ENCODE measurements around the gene KCTD15. TPM values are rescaled to one million over a fixed set of nuclear protein-coding genes. Genes with fewer than 3 reads are reported as not detected.

The KCTD15 gene
- total RNA-seq, 2 donors from 2014 or later: 36.6 to 61.8 TPM

- Histone ChIP-seq H3K27ac (ENCODE audit: low read depth, low read length) (no peak overlapping the region), H3K36me3 (ENCODE audit: control insufficient read depth, insufficient read depth, low read length) (peaks cover 89% of the 10 kb centered on the region), H3K4me1 (ENCODE audit: control insufficient read depth, insufficient read depth, low read length) (peaks cover 11% of the 10 kb centered on the region), H3K9me3 (ENCODE audit: control insufficient read depth, low read length) (no peaks in the 10 kb centered on the region), H3K27me3 (ENCODE audit: control insufficient read depth, insufficient read depth, low read length, poor library complexity, severe bottlenecking) (no peaks in the 10 kb centered on the region), H3K4me3 (ENCODE audit: low read length) (no peak overlapping the region), H3K9ac (ENCODE audit: extremely low read depth, low read length, poor library complexity, severe bottlenecking) (no peak overlapping the region)
- WGBS, 2 experiments (ENCODE audit: insufficient coverage in 1 of 2, insufficient read length in 1 of 2): 92% methylated on average over 3 of the region's 3 CpGs; no CpG with 5 or more reads in 1 of the 2 experiments
- Mint-ChIP-seq H3K36me3 (ENCODE audit: low read depth) (peaks cover 76% of the 10 kb centered on the region), H3K27me3 (ENCODE audit: insufficient read depth) (no peaks in the 10 kb centered on the region), H3K4me1 (peaks cover 10% of the 10 kb centered on the region), H3K27ac (no peak overlapping the region), H3K9me3 (no peaks in the 10 kb centered on the region), H3K4me3 (no peak overlapping the region)
- TF ChIP-seq CTCF (conservative IDR thresholded peaks at IDR 0.05): no peak
- no peak for DNase-seq
These were observed 8.6 kb downstream of the KCTD15 start for GRCh38 chr19:33805313-33805712.

GRCh38 chr19:33805840-33806433, 9.3 kb downstream of the KCTD15 start:
- 95% methylated on average over 9 of the region's 9 CpGs; no CpG with 5 or more reads in 1 of the 2 experiments for WGBS, 2 experiments (ENCODE audit: insufficient coverage in 1 of 2, insufficient read length in 1 of 2)
- no peak overlapping the region for H3K4me3 Mint-ChIP-seq
- peak overlapping the region; percentile 6 for H3K27ac Mint-ChIP-seq

GRCh38 chr19:33806434-33806881, 9.8 kb downstream of the KCTD15 start:
- 95 to 98% methylated on average over 5 to 8 of the region's 8 CpGs for WGBS, 2 experiments (ENCODE audit: insufficient coverage in 1 of 2, insufficient read length in 1 of 2)
- Histone ChIP-seq H3K27ac (ENCODE audit: low read depth, low read length) (no peak overlapping the region), H3K36me3 (ENCODE audit: control insufficient read depth, insufficient read depth, low read length) (peaks cover 87% of the 10 kb centered on the region), H3K9ac (ENCODE audit: extremely low read depth, low read length, poor library complexity, severe bottlenecking) (no peak overlapping the region), H3K4me1 (ENCODE audit: control insufficient read depth, insufficient read depth, low read length) (peaks cover 4% of the 10 kb centered on the region), H3K9me3 (ENCODE audit: control insufficient read depth, low read length) (no peaks in the 10 kb centered on the region), H3K4me3 (ENCODE audit: low read length) (no peak overlapping the region), H3K27me3 (ENCODE audit: control insufficient read depth, insufficient read depth, low read length, poor library complexity, severe bottlenecking) (no peaks in the 10 kb centered on the region)
- DNase-seq: no peak
- Mint-ChIP-seq H3K4me3 (no peak overlapping the region), H3K4me1 (peaks cover 2% of the 10 kb centered on the region), H3K36me3 (ENCODE audit: low read depth) (peaks cover 71% of the 10 kb centered on the region), H3K27ac (peak overlapping the region; percentile 6), H3K9me3 (no peaks in the 10 kb centered on the region), H3K27me3 (ENCODE audit: insufficient read depth) (no peaks in the 10 kb centered on the region)
- TF ChIP-seq CTCF (conservative IDR thresholded peaks at IDR 0.05): no peak

More at GRCh38 chr19:33805840-33806433, 9.3 kb downstream of the KCTD15 start:
- Histone ChIP-seq H3K4me3 (ENCODE audit: low read length) (no peak overlapping the region), H3K4me1 (ENCODE audit: control insufficient read depth, insufficient read depth, low read length) (peaks cover 9% of the 10 kb centered on the region), H3K27me3 (ENCODE audit: control insufficient read depth, insufficient read depth, low read length, poor library complexity, severe bottlenecking) (no peaks in the 10 kb centered on the region), H3K27ac (ENCODE audit: low read depth, low read length) (no peak overlapping the region), H3K9me3 (ENCODE audit: control insufficient read depth, low read length) (no peaks in the 10 kb centered on the region), H3K9ac (ENCODE audit: extremely low read depth, low read length, poor library complexity, severe bottlenecking) (no peak overlapping the region), H3K36me3 (ENCODE audit: control insufficient read depth, insufficient read depth, low read length) (peaks cover 88% of the 10 kb centered on the region)
- peaks cover 75% of the 10 kb centered on the region for H3K36me3 Mint-ChIP-seq (ENCODE audit: low read depth)
- H3K27me3 Mint-ChIP-seq (ENCODE audit: insufficient read depth): no peaks in the 10 kb centered on the region
- no peak for DNase-seq
- peaks cover 7% of the 10 kb centered on the region for H3K4me1 Mint-ChIP-seq
- H3K9me3 Mint-ChIP-seq: no peaks in the 10 kb centered on the region
- TF ChIP-seq CTCF (conservative IDR thresholded peaks at IDR 0.05): no peak
